SH-SY5Y (cell line): ENCODE measurements around the gene WWOX.

Source experiments
- GATA2 ChIP-seq: IDR thresholded peaks from 2 replicates; pipeline ENCODE4 v1.6.1; 2011; ENCODE audit warnings: mild to moderate bottlenecking, low read depth, low read length
- GATA3 ChIP-seq: IDR thresholded peaks from 2 replicates; pipeline ENCODE4 v1.6.1; 2011; ENCODE audit warnings: low read depth, mild to moderate bottlenecking, low read length, moderate library complexity

The WWOX gene

DNA sequence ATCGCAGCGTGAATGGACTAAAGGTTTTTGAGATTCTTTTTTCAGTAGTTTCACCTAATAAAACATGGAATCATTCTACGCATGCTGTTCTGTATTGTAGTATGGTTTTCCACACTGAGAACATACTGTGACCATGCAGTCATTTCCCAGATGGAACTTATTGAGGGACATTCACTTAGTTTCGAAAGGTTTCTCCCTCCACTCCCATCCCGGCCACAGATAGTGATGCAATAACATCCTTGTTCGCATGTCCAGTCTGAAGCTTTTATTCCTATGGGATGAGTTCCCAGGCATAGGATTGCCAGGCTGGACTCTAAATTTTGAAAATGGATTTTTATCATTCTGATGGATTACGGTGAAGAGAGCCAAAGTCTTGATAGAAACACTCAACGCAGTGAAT, 420.4 kb downstream of the WWOX start:
- TF ChIP-seq GATA3 (no peak), GATA2 (no peak)

DNA sequence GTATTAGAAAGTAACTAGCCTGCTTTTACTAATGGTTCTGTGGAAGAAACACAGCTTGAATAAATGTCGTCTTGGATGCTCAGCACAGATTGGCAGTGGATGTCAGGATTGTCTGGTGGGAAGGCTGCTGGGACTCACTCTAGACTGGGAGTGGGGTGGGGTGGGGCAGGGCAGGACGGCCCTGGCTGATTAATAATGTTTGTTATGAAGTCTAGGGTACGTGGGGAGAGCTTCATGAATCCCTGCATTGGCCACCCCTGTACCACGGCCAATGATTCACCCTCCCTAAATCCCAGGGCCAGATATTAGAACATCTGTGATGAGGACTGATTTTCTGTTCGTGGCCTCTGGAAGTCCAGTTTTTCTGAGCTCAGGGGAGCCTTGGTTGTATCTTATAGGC, 421.0 kb downstream of the WWOX start:
- TF ChIP-seq GATA3 (no peak), GATA2 (no peak)

DNA sequence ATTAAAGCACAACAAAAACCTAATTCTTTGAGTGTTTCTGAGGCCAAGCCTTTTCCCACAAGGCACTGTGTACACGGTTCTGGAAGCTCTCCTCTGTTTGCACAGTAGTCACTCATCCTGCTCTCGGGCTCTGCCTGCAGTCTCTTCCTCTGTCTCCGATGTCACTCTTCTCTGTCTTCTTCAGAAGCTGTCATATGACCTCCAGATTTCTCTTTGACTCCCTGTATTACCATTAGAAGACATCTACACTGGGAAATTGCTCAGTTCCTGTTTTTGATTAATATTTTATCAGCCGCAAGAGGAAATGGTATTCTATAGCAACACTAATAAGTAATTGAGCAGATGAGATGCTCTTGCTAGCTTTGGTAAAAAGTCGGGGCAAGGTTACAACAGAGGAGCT, 422.9 kb downstream of the WWOX start:
- TF ChIP-seq GATA3 (no peak), GATA2 (no peak)

DNA sequence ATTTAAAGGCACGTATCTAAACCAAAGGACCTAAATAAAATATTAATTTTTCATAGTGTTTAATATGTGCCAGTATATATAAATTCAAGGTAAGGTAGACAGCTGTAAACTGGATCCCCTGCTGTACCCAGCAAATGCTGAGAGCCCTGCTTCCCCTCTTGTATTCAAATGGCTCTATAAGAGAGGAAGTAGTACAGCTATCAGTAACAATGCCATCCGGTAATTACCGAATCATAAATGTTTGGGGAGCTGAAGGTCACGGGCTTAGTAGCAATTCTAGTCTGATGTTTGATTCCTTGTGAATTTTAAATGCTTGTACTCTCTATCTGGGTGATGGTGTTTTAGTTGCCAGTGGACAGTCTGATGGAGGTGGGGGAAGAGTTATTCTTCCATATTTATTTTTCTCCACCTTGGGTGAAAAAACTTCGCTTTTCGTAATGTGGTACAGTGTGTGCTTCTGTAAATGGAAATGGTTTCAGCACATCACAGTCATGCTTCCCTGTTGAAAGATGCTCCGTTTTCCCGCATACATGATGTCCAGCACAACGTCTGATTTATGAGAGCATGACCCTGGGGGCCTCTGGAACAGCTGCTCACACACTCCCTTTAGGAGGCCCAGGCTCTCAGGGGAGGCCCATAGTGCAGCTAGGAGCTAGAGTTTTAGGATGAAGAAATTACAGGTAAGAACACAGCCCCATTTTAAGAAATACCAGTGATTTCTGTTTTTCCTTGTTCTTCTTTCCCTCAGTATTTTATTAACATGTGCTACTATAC, 423.9 kb downstream of the WWOX start:
- no peak for TF ChIP-seq GATA3
- no peak for TF ChIP-seq GATA2

DNA sequence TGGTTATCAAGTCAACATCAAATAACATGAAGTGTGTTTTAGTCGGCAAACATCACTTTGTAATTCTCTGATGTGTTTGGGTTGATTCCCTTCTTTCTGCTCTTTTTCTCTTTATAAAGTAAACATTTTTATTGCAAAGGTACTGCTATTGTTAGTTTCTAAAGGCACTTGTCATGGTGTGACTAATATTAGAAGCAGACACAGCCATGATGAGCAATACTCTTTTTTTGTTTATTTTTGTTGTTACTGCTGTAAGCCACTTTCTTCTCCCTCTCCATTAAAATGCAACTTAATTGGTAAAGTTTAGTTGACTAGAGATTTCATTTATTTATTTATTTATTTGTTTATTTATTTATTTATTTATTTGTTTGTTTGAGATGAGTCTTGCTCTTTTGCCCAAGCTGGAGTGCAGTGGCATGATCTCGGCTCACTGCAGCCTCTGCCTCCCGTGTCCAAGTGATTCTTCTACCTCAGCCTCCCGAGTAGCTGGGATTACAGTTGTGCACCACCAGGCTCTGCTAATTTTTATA, 424.7 kb downstream of the WWOX start:
- TF ChIP-seq GATA3 (no peak), GATA2 (no peak)

DNA sequence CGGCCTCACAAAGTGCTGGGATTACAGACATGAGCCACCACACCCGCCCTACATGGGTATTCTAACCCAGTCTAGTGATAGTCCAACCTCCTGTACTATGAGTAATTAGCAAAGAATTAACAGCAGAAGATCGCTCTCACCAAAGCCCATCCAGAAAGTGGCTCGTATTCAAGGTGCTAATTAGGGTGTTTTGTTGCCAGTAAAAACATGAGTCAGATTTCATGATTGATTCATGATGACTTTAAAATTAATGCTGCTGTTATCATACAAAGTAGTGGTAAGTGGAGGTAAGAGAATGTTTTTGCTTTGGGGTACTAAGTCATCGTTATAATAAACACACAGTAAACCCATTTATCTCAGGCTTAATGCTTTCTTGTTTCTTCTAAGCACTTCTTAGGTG, 428.8 kb downstream of the WWOX start:
- TF ChIP-seq GATA2 (no peak), GATA3 (no peak)

DNA sequence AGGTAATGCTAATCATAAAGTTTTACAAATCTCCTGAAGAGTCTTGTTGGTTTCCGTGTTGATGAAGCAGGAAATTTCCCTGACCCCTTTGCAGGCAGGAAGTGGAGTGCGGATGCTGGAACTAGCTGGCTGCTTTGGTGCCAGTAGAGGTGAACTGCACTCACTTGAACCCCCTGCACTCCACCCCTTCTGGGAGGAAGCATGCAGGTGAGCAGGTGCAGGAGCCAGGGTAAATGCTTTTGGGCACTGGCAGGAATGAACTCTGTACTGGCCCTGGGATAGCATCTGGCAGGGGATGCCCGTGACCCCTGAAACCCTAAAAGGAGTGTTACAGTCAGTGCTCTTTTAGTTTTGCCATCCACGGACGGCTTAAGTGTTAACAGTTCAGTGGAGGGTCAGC, 430.4 kb downstream of the WWOX start:
- TF ChIP-seq GATA2: no peak
- TF ChIP-seq GATA3: no peak

DNA sequence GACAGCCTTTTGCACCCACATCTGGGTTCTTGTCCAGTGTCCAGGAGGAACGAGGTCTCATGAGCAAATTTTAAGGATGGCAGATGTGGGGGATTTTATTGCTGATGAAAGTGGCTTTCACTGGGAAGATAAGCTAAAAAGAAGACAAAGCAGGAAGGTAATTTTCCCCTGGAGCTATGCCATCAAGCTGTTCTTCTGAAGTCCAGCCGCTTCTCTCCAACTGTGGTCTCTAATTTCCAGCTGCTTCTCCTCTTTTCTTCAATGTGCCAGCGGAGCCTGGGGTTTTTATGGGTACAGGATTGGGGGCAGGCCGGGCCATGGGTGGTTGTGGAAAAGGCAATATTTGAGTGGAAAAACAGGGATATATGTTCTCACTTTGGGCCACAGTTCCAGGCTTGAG, 430.8 kb downstream of the WWOX start:
- TF ChIP-seq GATA2: no peak
- no peak for TF ChIP-seq GATA3

DNA sequence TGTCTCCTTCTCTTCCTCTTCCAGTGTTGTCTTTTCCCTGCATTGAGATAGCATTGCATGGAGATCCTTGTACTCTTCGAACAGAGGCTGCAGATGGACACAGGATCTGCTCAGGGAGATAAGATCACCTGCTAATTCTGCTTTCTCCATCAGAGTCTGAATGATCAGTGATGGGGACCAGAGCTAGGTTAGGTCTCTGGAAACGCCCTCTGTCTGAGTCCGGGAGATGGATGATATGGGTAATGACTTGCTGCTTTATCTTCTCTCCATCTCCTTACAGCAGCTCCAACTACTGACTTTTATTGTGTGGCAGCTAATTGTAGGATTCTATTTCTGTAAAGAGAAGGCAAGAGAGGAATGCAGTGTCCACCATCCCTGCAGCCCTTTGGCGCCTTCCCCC, 435.6 kb downstream of the WWOX start:
- peak; percentile 63; the same call in 1 of the 2 replicates for TF ChIP-seq GATA3
- TF ChIP-seq GATA2: peak; percentile 73

DNA sequence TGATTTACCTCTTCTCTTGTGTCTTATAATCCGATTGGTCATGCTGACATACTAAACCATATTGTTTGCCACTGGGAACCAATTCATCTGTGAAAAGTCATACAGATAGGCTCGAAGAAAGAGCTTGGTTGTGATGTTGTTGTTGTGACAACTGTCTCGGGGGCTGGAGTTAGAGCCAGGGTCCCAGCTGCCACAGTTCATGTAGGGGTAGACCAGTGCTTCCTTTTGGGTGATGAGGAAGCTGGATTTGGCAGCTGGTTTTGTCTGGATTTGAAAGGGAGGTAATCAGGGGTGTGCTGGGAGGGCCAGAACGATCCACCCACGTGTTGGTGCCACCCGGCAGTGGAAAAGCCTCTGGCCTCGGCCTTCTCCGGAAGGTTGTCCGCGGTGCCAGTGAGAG, 438.1 kb downstream of the WWOX start:
- TF ChIP-seq GATA3 (no peak), GATA2 (no peak)

DNA sequence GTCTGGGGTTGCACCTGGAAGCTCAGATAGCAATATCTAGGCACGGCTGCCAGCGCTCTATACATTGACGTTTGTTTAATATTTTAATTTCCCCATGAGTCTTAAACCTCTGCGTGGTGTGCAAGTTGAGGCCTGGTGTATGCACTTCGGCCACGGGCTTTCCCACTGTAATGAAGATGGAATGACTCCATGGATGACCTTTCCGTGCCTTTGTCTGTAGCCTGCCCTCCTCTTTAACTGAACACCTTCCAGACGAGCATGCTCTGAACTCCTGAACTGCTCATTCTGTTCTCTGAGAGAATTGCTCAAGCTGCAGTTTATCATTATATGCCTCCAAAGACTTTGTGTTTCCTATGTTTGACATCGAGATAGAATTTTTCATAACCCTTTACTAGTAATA, 438.8 kb downstream of the WWOX start:
- no peak for TF ChIP-seq GATA3

DNA sequence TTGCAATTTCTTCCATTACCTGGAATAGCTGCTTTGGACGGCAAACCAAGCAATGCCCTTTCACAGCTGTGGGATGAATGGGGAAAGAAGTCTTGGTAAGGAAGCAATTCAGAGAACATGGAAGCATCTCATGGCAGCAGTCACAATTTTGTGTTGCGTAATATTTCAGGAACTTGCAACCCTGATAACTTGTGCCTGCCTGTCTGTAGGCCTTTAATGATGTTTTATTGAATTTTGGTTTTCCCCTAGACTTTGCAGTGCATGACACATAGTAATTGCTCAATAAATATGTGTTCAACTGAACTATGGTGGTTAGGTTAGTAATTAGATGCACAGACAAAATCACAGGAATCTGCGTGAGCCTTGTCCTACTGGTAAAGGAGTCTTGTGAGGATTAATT, 439.5 kb downstream of the WWOX start:
- TF ChIP-seq GATA3: no peak
- no peak for TF ChIP-seq GATA2

DNA sequence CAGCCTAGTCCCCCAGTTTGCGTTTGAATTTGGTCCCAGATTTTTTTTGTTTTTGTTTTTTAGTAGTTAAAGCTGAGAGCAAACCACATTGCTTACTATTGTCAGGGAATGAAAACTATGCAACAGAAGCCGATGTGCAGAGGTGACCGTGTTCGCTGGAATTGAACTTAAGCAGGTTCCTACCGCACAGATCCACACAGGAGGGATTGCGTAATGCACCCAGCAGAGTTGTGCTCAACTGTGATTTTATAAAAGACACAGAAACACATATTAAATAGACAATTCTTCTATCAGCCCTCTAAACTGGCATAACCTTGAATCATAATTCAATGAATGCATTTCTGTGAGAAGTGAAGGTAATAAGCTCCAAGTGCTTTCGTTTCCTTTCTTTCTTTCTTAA, 443.0 kb downstream of the WWOX start:
- TF ChIP-seq GATA2: no peak
- no peak for TF ChIP-seq GATA3

DNA sequence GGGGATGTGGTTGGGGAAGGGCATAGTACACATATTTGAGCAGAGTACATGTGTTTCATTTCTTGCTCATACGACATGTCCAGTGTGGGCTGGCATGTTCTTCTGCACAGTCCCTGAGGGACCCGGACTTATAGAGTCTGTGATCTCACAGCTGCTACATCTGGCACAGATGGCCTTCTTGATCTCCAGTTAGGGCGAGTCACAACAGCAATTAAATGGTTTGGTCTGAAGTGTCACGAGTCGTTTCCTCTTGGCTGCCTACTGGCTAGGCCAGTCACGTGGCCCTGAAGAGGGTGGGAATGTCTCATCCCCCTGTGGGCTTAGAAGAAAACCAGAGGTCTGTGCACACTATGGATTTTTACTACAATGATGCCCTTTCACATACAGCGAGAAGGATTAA, 443.6 kb downstream of the WWOX start:
- no peak for TF ChIP-seq GATA3
- TF ChIP-seq GATA2: no peak

DNA sequence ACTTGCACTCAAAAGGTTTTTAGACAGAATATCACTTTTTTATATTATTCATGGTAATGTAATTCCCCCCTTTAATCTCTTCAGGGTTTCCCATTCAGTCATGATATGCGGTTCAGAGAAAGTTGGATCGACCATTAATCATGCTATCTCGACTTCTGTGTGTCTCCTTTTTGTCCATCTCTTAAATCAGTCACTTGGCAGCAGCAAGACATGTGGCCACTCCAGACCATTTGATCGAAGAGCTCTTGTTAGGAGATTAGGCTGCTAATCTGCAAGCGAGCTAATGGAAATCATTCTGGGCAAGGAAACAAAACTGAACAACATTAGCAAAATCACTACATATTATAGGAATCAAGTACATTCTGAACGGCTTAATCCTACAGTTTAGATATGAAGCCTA, 449.9 kb downstream of the WWOX start:
- TF ChIP-seq GATA3 (no peak), GATA2 (no peak)

DNA sequence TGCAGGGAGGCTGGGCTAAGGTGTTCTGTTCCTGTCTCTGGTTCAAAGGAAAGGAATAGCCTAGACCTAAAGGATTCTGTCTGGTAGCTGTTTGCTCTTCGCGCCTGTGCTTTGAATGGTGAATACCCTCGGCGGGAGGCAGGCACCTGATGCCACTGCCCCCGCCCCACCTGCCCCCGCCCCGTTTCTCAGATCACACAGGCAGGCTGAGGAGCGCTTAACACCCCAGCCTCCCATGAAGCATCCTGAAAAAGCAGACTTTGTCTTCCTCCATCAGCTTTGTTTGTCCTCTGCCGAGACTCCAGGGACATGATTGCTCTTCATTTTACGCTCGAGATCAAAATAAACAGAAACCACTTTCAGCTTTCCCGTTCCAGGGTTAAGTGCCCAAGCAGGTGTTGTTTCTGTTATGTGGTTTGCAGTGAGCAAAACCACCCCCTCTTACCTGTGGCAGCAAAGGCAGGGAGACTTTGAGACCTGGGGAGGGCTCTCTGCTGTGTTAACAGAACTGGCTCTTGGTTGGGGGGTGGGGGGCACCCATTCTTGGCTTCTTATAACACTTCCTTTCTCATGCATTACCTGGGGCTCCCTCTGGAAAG, 452.1 kb downstream of the WWOX start:
- TF ChIP-seq GATA2 (no peak), GATA3 (no peak)

DNA sequence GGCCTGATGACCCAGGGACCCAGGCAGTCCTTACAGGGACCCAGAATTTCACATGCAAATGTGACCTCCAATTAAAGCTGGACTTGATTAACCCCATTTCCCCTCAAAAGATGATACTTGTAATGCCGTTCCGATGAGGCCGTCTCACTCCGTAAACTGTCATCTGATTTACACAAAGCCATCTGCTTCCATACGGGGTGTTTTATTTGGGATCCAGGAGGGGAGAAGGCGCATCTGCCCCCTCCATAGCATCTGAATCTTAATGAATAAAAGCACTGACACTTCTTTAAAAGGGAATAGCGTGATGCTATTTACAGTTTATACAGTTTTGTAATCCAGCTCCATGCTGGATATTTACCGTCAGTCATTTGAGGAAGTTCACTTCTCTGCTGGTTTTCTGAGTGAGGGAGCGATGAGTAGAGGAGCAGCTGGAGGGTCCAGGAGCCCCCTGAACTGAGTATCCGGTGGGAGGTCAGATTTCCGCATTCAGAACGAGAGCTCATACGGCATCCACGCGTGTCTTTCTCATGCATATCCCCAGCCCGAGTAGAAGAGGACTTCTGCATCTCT, 452.7 kb downstream of the WWOX start:
- TF ChIP-seq GATA3 (no peak), GATA2 (no peak)
